C4-2B (cell line): Measurements from ENCODE around the gene NECTIN4.

ENCODE experiments used
- CTCF ChIP-seq: fragments of 450-650 bp; conservative IDR thresholded peaks from 2 replicates; pipeline ENCODE4 v1.5.1; 2017; ENCODE audit warnings: mild to moderate bottlenecking
- ZFX ChIP-seq: fragments of 450-650 bp; IDR thresholded peaks from 2 replicates; pipeline ENCODE4 v1.6.1; 2017

GRCh38 chr1:161047436-161048420 is 41.6 kb downstream of the NECTIN4 start:
- TF ChIP-seq CTCF (no peak), ZFX (no peak)
